ENCODE results near the gene EEPD1. TPM values are rescaled to one million over a fixed set of nuclear protein-coding genes. Genes with fewer than 3 reads are reported as not detected.

EEPD1 gene
- total RNA-seq, 1 donor from 2014 or later, result 9.8 TPM

DNA sequence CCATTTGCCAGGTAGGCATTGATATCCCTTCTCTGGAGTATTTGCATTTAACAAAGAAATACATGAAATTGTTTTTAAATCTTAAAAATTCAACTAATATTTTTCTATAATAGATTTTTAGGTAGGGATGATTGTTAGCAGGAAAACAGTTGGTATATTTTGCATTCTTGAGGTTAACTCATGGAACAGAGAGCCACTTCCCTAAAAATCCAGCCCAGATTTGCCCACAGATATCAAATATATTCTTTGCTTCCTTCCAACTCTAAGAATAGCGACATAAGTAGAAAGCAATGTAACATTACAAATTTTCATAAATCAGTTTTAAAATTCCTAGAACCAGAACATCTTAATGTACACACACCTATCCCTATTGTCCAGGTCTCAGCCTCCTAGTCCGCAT, 191.6 kb downstream of the EEPD1 start:
- intact Hi-C loops (cut with DNase I), result no loop called here
- Histone ChIP-seq H3K27ac (no peak overlapping the region), H3K4me1 (no peaks in the 10 kb centered on the region), H3K9me3 (no peaks in the 10 kb centered on the region), H3K4me3 (no peak overlapping the region), H3K36me3 (no peaks in the 10 kb centered on the region), H3K27me3 (no peaks in the 10 kb centered on the region)
- no peak for DNase-seq (ENCODE audit: extremely low spot score in 2 of 2)
- no peak for TF ChIP-seq POLR2AphosphoS5 (IDR thresholded peaks at IDR 0.05; ENCODE audit: insufficient read depth in 1 of 2, low read depth in 1 of 2)
- TF ChIP-seq POLR2A (IDR thresholded peaks at IDR 0.05), result no peak
- TF ChIP-seq, protein P1, sequence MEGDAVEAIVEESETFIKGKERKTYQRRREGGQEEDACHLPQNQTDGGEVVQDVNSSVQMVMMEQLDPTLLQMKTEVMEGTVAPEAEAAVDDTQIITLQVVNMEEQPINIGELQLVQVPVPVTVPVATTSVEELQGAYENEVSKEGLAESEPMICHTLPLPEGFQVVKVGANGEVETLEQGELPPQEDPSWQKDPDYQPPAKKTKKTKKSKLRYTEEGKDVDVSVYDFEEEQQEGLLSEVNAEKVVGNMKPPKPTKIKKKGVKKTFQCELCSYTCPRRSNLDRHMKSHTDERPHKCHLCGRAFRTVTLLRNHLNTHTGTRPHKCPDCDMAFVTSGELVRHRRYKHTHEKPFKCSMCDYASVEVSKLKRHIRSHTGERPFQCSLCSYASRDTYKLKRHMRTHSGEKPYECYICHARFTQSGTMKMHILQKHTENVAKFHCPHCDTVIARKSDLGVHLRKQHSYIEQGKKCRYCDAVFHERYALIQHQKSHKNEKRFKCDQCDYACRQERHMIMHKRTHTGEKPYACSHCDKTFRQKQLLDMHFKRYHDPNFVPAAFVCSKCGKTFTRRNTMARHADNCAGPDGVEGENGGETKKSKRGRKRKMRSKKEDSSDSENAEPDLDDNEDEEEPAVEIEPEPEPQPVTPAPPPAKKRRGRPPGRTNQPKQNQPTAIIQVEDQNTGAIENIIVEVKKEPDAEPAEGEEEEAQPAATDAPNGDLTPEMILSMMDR (IDR thresholded peaks at IDR 0.05), result no peak

GRCh38 chr7:36346260-36346831, 193.3 kb downstream of the EEPD1 start:
- Histone ChIP-seq H3K27ac (no peak overlapping the region), H3K4me1 (no peaks in the 10 kb centered on the region), H3K9me3 (no peaks in the 10 kb centered on the region), H3K36me3 (no peaks in the 10 kb centered on the region), H3K27me3 (no peaks in the 10 kb centered on the region), H3K4me3 (no peak overlapping the region)
- DNase-seq (ENCODE audit: extremely low spot score in 2 of 2), result no peak
- intact Hi-C loops (cut with DNase I), result no loop called here
- TF ChIP-seq POLR2AphosphoS5 (IDR thresholded peaks at IDR 0.05; ENCODE audit: insufficient read depth in 1 of 2, low read depth in 1 of 2) (no peak), POLR2A (IDR thresholded peaks at IDR 0.05) (no peak)
- TF ChIP-seq, protein P1 (IDR thresholded peaks at IDR 0.05), result no peak

- intact Hi-C loops (cut with DNase I), result no loop called here
- DNase-seq (ENCODE audit: extremely low spot score in 2 of 2), result no peak
- Histone ChIP-seq H3K36me3 (no peaks in the 10 kb centered on the region), H3K4me3 (no peak overlapping the region), H3K4me1 (no peaks in the 10 kb centered on the region), H3K27me3 (no peaks in the 10 kb centered on the region), H3K27ac (no peak overlapping the region), H3K9me3 (no peaks in the 10 kb centered on the region)
- TF ChIP-seq, protein P1 (IDR thresholded peaks at IDR 0.05), result no peak
- TF ChIP-seq POLR2AphosphoS5 (IDR thresholded peaks at IDR 0.05; ENCODE audit: insufficient read depth in 1 of 2, low read depth in 1 of 2) (no peak), POLR2A (IDR thresholded peaks at IDR 0.05) (no peak)
These were observed 195.2 kb downstream of the EEPD1 start for GRCh38 chr7:36348256-36348655.

DNA sequence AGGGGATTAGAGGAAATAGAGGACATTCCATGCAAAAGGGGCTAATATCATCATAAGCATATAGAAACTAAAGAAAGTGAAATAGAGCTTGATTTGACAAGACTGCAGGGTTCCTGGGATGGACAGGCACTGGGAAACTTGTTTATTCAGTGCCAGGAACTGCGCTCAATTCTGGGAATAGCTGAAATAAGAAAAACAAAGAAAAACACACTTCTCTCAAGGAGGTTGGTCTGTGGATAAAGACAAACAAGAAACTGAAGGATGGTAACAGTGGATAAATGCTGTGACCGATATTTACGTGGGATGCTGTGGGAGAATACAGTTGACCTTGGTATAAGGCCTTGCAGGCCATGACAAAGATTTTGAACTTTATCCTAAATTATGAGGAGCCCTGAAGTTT, 195.7 kb downstream of the EEPD1 start:
- intact Hi-C loops (cut with DNase I), result no loop called here
- TF ChIP-seq POLR2A (IDR thresholded peaks at IDR 0.05) (no peak), POLR2AphosphoS5 (IDR thresholded peaks at IDR 0.05; ENCODE audit: insufficient read depth in 1 of 2, low read depth in 1 of 2) (no peak)
- TF ChIP-seq, protein P1 (IDR thresholded peaks at IDR 0.05), result no peak
- Histone ChIP-seq H3K27ac (no peak overlapping the region), H3K9me3 (no peaks in the 10 kb centered on the region), H3K4me3 (no peak overlapping the region), H3K27me3 (no peaks in the 10 kb centered on the region), H3K4me1 (no peaks in the 10 kb centered on the region), H3K36me3 (no peaks in the 10 kb centered on the region)
- DNase-seq (ENCODE audit: extremely low spot score in 2 of 2), result no peak

DNA sequence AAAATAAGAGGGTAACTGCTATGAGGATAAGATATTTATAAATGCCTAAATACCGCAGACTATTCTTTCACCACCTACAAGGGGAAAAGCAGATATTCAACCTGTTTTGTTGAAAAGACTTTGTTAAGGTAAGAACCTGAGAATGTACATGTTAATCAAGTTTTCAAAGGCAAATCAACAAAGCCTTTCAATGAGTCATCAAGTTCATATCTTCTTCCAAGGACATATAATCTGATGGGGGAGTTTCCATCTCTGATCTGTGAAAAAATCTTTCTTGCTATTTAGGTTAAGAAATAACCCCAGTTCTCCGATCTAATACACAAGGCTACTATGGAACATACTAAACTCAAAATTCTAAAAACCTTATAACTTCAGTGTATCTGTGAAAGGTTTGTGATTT, 196.6 kb downstream of the EEPD1 start:
- Histone ChIP-seq H3K4me3 (no peak overlapping the region), H3K9me3 (no peaks in the 10 kb centered on the region), H3K27ac (no peak overlapping the region), H3K27me3 (no peaks in the 10 kb centered on the region), H3K4me1 (no peaks in the 10 kb centered on the region), H3K36me3 (no peaks in the 10 kb centered on the region)
- no peak for TF ChIP-seq POLR2A (IDR thresholded peaks at IDR 0.05)
- no peak for TF ChIP-seq POLR2AphosphoS5 (IDR thresholded peaks at IDR 0.05; ENCODE audit: insufficient read depth in 1 of 2, low read depth in 1 of 2)
- TF ChIP-seq, protein P1 (IDR thresholded peaks at IDR 0.05), result no peak
- DNase-seq (ENCODE audit: extremely low spot score in 2 of 2), result no peak
- intact Hi-C loops (cut with DNase I), result no loop called here
